Measurements from ENCODE around the gene RXFP1.
A peak's percentile ranks its signal among the peaks of the same experiment; 100 is the strongest.
"Not testable (repeated sequence)": the region's sequence is repeated elsewhere in the genome, so short reads cannot be mapped to it uniquely, and the experiment has no call there.

Gene RXFP1

DNA sequence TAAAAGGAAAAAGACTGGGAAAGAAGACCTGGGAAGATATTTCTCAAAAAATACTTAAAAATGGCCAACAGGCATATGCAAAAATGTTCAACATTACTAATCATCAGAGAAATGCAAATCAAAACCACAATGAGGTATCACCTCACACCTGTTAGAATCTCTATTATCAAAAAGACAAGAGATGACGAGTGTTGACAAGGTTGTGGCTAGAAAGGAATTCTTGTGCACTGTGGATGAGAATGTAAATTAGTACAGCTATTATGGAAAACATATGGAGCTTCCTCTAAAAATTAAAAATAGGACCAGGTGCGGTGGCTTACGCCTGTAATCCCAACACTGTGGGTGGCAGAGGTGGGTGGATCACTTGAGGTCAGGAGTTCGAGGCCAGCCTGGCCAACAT, 100.0 kb downstream of the RXFP1 start:
- DNase-seq: no peak

DNA sequence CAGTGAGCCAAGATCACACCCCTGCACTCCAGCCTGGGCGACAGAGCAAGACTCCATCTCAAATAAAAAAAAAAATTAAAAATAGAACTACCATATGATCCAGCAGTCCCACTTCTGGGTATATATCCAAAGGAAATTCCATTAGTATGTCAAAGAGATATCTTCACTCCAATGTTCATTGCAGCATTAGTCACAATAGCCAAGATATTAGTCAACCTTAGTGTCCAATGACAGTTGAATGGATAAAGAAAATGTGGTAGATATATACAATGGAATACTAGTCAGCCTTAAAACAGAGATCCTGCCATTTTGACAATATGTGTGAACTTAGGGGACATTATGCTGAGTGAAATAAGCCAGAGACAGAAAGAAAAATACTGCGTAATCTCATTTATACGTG, 100.6 kb downstream of the RXFP1 start:
- no peak for DNase-seq

DNA sequence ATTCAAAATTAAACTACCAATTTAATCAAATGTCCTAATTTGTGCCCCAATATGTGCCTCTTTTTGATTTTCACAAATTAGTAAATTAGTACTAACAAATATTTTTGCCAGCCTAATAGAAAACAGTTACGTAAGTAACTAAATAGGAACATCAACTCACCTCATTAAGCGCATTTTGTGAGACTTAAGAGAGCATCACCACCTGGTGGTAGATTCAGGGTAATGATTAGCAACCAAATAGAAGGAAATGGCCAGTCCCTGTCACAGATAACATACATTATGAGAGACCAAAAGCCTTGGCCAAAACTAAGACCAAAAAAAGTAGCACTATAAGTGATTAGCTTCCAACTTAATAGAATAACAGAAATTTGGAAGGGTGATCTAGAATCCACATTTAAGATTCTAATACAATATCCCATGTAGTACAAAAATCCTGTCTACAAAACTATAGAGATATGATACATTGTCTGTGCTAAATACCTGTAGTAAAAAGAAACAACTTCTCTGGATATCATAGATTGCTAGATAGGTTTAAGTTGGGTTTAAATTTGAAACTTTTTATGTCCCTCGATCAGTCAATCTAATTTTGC, 103.3 kb downstream of the RXFP1 start:
- DNase-seq: peak; percentile 32

DNA sequence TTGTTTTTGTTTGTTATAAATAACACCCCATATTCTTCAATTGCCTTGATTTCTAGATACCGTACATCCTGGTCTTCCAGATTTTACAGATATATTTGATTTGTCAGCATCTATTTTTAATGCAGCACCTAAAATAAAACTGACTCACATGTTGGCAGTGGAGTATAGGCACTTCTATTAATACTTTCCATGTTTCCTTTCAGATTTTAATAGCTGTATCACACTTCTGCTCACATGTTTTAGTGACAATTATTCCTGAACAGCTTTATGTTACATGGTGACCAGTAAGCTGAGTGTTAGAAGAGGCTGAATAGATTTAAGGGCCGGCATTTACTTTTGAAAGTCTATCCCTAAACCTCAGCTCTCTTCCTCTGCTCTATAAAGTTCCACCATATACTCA, 103.9 kb downstream of the RXFP1 start:
- DNase-seq: no peak

DNA sequence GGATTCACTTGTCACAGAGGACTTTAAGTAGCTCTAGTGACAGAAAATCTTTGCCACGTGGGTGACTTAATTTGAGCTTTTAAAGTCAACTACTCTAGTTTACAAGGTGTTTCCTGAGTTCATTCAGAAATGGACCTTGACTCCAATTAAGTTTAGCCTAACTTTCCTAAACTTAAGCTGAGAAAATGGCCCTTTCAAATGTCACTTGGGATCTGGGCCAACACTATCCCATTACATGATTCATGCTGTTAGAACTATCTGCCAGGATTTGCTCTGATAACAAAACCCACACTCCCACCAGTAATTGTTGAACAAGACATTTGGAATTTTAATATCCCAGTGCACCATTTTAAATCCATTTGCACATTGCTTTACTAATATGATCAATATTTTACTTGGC, 109.2 kb downstream of the RXFP1 start:
- no peak for DNase-seq

DNA sequence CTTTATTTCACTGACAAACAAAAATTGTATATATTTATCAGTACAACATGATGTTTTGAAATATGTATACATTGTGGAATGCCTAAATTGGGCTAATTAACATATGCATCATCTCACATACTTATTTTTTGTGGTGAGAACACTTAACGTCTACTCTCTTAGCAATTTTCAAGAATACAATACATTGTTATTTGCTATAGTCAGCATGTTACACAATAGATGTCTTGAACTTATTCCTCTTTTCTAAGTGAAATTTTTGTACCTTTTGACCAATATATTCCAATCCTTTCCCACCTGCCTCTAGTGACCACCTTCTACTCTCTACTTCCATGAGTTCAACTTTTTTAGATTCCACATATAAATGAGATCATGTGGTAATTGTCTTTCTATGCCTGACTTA, 114.9 kb downstream of the RXFP1 start:
- no peak for DNase-seq

DNA sequence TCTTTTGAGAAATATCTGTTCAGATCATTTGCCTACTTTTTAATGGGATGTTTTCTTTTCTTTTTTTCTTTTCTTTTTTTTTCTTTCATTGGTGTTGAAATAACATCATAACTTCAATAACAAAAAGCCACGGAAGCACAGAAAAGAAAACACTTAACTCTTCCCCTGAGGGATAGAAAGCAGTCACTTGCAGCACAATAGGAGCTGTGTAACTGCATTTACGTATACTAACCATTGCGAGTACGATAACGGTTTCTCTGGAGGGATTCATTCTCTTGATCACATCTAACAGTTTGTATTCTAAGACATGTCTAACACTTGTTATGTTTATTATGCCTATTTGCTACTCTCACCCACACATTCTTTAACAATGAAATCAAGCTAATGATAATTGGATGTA, 122.7 kb downstream of the RXFP1 start:
- no peak for DNase-seq

DNA sequence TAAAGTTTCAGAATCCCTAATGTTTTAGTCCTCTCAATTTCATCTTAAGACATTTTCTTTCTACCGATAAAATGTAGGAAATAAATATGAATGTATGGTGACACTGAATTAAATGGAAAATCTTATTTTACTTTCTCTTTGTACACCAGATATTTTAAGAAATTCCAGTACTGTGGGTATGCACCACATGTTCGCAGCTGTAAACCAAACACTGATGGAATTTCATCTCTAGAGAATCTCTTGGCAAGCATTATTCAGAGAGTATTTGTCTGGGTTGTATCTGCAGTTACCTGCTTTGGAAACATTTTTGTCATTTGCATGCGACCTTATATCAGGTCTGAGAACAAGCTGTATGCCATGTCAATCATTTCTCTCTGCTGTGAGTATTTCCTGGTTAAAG, 123.1 kb downstream of the RXFP1 start:
- no peak for DNase-seq

DNA sequence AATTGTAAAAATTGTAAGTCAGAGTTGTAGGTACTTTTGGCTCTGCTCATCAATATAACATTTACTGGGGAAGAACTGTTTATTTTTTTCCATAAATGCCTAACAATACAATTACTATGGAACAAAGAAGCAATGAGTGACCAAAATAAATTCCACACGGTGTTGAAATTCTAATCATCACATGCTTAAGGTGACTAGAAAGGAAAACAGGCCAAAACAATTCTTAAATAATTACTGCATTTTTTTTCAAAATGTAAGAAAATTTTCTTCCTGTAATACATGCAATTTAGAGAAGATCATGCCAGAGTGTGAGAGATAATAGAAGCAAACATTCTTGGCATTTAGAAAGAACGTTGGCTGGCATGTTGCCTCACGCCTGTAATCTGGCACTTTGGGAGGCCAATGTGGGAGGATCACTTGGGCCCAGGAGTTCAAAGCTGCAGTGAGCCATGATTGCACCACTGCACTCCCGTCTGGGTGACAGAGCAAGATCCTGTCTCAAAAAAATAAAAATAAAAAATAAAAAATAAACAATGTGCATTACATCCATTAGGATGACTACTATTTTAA, 127.5 kb downstream of the RXFP1 start:
- no peak for DNase-seq

DNA sequence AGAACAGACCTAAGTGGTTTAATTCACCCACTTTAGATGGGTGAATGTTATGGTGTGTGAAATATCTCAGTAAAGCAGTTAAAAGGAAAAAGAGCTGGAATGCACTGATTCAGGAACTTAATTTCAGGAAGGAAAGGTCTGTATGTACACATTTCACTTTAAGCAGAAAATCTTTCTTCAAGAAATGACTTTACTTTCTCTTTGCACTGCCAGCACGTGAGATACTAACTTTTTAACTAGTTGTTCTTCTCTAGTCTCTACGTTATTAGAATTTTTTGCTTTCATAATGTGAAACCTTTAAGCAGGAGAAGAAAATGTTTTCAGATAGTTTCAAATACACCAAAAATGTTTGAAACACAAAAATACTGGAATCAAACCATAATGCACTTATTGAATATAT, 131.2 kb downstream of the RXFP1 start:
- DNase-seq: no peak

DNA sequence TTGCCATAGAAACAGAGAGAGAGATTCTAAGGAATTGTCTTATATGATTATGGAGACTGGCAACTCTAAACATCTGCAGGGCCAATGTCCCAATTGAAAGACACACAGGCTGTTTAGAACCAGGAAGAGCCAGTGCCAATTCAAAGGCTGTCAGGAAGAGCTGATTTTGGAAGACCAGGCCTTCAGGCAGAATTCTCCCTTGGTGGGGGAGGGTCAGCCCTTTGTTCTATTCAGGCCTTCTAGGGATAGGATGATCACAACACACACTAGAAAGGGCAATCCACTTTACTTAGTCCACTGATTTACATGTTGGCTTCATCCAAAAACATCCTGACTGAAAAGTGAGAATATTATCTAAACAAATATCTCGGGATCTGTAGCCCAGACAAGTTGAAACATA, 134.8 kb downstream of the RXFP1 start:
- no peak for DNase-seq

DNA sequence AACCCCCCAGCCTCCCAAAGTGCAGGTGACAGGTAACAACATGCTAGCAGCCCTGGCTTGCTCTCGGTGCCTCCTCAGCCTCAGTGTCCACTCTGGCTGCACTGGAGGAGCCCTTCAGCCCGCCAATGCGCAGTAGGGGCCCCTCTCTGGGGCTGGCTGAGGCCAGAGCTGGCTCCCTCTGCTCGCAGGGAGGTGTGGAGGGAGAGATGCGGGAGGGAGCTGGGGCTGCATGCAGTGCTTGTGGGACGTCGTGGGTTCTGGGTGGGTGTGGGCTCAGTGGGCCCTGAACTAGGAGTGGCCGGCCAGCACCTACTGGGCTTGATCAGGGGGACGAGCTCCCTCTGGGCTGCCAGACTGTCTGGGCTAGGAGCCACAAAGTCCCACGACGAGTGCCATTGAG, 135.6 kb downstream of the RXFP1 start:
- no peak for DNase-seq

DNA sequence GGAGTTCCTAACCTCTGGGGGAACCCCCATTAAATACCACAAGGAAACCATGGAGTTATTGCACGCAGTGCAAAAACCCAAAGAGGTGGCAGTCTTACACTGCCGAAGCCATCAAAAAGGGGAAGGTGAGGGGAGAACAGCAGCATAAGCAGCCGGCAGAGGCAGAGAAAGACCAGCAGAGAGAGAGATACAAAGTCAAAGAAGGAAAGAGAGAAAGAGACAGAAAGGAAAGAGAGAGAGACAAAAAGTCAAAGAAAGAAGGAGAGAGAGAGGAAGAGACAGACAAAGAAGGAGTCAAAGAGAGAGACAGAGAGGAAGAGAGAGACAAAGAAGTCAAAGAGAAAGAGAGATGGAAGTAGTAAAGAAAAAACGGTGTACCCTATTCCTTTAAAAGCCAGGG, 141.6 kb downstream of the RXFP1 start:
- DNase-seq: not testable (repeated sequence)

DNA sequence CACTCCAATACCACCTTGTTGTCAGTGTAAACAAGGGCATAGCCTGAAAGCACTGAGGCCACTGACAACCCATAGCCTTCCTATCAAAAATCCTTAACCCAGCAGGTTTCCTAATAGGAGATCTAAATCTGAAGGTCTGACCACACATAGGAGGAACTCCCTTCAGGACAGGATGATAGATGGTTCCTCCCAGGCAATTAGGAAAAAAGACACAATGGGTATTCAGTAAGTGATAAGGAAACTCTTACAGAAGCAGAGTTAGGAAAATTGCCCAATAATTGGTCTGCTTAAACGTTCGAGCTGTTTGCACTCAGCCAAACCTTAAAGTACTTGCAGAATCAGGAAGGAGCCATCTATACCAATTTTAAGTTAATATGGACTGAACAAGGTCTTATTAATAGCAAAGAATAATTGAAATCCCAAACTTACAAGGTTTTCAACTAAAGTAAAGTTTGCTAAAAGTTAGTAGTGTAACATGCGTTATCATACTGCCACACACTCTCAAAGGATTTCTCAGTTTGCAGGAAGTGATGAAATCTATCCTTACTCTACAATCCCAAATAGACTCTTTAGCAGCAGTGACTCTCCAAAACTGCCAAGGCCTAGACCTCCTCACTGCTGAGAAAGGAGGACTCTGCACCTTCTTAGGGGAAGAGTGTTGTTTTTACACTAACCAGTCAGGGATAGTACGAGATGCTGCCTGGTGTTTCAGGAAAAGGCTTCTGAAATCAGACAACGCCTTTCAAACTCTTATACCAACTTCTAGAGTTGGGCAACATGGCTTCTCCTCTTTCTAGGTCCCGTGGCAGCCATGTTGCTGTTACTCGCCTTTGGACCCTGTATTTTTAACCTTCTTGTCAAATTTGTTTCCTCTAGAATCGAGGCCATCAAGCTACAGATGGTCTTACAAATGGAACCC, 142.3 kb downstream of the RXFP1 start:
- DNase-seq: not testable (repeated sequence)

DNA sequence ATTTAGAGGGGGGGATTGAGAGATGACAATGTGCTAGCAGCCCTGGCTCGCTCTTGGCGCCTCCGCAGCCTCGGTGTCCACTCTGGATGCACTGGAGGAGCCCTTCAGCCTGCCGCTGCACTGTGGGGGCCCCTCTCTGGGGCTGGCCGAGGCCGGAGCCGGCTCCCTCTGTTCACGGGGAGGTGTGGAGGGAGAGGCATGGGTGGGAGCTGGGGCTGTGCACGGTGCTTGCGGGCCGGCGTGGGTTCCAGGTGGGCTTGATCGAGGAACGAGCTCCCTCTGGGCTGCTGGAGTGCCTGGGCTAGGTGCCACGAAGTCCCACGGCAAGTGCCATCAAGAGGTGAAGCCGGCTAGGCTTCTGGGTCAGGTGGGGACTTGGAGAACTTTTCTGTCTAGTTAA, 143.1 kb downstream of the RXFP1 start:
- no peak for DNase-seq

DNA sequence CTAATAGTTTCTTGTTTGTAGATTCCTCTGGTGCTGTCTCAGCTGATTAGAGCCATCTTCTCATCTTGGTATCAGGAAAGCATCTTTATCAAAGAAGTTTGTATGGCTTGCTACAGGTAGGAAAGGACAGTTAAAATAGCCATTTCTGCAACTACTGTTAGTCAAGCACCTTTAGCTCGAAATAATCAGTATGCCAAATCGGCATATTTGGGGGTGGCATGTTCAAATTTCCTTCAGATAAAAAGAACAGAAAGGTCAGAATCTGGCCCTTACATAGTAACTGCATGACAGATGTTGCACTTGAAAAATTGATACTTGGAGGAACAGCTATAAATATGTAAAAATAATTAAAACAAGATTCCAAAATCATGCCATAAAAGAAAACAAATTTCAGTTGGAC, 145.2 kb downstream of the RXFP1 start:
- no peak for DNase-seq

DNA sequence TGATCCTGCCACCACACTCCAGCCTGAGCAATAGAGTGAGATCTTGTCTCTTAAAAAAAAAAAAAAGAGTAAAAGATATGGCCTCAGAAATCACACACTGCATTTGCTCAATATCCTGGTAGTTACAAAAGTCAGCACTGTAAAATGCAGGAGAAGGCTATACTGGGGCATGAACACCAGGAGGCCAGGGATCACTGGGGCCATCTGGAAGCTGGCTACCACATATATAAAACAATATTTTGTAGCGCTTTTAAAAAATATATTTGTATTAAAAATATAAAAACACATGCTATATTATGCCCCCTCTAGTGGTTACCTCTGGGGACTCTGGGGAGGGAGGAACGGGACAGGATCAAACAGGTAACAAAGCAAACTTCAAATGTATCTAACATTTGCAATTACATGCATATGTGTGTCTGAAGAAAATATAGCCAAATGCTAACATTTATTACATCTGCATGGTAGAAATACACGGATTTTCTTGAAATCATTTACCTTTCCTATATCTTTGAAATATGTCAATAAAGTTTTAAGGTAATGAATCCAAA, 146.0 kb downstream of the RXFP1 start:
- DNase-seq: peak; percentile 35

DNA sequence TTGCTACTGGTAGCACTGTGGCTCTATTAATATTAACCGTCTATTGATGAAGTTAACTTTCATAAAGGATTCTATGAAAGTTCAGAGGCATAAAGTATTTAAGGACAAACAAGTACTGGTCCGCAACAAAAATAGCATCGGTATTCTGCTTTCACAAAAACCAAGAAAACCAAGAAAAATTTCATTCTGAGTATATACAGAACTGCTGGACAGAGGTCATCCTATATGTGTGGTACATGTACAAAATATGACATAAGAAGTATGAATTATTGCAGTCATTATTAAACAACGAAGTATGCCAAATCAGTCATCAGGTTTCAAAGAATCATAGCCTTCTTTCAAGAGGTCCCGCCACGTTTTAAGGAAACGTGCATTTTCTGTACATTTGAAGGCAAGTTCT, 147.6 kb downstream of the RXFP1 start:
- no peak for DNase-seq

DNA sequence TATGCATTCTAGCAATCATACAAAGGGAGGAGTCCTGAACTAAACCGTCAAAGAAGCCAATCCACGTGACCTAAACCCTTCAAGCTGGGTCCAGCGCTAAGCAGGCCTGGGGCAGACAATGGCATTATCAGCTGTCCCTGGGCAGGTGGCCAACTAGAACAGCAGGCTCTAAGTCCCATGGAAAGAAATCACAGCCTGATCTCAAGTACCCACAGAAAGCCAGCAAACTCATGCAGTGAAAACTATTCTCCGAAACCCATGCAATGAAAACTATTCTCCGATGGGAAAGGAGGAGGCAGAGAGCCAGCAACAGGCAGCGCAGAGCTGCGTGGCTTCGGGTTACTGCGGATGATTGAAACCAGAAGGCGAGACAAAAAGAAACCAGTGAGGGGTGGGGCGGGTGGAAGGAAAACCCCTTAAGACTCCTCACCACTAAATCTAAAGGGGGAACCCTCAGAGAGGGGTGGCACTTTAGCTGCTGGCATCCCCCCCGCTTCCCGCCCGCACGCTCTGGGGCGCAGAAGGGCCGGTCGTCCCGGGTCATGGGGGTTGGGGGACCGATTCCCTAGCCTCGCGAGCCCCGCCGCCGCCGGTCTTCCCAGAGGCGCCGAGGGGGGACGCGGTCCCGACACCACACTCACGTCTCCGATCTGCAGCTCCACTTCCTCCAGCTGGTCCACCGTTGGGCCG, 149.4 kb downstream of the RXFP1 start:
- DNase-seq: peak; percentile 77

DNA sequence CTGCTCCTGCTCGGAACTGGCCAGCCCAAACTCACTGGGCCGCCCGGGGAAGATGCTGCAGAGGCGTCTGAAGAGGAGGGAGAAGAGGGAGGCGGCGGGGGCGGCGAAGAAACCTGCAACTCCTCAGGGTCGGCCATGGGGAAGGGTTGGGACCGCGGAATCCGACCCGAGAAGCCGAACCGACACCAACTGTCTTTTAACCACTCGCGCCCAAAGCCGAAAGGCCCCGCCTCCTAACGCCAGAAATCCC, 149.9 kb downstream of the RXFP1 start, which contains the start of gene C4orf46:
C4orf46 (minus strand) TSS at position 223 of the 250 bp plus-strand sequence; CDS start at position 137, 86 bp downstream.
- no peak for DNase-seq

DNA sequence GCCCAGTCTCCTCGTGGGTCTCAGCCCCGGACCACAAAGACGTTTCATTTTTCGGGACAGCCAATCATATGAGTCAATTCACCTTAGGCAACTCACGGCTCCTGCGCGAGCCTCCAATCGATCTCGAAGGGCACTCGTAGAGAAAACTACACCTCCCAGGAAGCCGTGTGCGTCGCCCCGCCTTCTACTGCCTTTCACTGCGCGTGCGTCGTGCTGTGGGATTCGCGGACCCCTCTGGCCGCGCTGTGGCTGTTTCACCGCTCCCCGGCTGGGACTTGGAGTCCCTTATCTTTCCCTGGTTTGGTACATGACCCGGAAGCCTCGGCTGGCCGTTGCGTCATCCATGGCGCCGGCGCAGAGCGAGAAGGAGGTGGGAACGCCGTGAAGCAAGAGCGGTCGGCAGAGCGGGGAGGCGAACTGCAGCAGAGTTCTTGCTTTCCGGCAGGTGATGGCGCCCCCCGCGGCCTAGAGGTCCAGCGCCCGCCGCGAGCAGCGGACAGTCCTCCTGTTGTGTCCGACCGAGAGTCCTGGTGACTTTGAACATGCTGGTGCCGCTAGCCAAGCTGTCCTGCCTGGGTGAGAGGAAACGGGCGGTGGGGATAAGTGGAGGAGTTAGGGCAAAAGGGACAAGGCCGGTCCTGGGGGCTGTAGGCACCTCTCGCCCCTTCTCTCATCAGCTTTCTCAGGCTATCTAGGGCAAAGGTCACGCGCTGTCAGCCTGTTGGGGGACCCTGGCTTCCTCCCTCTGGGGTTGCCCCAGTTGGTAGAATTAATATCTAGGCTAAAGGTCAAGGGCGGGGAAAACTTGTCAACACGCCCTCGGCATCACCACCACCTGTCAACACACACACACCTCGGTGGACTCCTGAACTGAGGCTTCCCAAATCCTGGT, 150.5 kb downstream of the RXFP1 start, which contains the start of gene ETFDH:
ETFDH (plus strand) TSS at position 382 of the 892 bp plus-strand sequence; CDS start at position 543, 161 bp downstream.
- DNase-seq: peak; percentile 99

DNA sequence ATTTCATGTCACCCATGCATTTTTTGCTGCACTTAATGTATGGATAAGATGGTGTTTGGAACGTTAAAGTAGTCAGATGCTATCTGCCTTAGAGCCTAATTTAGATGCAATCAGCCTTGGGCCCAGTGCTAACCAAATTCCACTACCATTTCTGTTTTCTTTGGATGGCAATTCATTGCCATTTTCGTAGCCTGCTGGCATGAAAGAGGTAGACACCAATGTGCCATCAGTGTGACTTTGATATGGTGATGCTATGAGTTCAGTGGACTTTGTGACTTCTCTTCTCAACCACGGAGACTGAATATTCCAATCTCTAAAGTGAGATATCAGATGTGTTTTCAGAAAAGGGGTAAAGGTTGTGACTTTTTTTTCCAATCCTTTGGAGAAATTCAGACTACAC, 152.0 kb downstream of the RXFP1 start:
- DNase-seq: no peak

Measured in activated CD4-positive, alpha-beta T cell treated with anti-CD3 and anti-CD28 coated beads, Interleukin-2, Interleukin-6, amounts not matched to agents 100 ng/mL and 50 ng/mL, durations not matched to agents 16 hours and 8 hours (primary cell).